HG02870 (cell line): Measurements from ENCODE around the gene KCTD1.

Source experiments
- ATAC-seq: cut with Tn5 transposase; IDR thresholded peaks from one replicate; pipeline ENCODE4 v1.9.1; 2021; ENCODE audit warnings: mild to moderate bottlenecking, moderate library complexity; ENCODE audit not compliant: unreplicated experiment

Gene KCTD1

DNA sequence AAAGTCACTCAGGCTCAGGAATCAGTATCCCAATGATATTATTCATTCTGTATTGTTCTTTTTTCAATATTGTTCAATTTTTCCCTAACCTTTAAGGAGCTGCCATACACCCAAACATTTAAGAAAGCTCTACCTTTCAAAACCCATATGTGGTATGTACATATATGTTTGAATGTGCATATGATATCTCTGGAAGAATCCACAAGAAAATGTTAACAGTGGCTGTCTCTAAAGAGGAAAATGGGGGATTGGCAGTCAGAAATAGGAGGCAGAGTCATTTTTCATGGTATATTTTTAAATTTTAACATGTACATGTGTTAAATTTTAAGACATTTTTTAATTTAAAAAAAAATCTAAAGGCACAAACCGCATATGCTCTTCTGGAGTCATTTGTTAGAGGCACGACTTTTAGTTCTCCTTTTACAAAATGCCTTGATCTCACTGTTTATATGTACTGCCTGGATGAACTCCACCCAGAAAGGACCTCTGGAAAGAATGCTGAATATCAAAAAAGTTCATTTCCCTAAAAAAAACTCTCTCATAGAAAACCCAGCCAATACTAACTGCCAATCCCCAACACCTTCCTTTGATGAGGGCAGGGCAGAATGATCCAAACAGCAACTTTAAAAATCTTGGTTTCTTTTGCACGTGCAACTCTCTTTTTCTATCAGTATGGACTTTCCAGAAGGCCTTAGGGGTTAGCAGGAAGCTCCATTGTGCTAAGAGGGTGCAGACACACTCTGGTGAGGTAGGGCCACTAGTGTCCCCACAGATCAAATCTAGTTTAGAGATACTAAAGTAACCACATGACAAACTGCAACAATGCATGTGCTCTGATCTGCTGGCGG, 23.6 kb downstream of the KCTD1 start:
- ATAC-seq: no peak

DNA sequence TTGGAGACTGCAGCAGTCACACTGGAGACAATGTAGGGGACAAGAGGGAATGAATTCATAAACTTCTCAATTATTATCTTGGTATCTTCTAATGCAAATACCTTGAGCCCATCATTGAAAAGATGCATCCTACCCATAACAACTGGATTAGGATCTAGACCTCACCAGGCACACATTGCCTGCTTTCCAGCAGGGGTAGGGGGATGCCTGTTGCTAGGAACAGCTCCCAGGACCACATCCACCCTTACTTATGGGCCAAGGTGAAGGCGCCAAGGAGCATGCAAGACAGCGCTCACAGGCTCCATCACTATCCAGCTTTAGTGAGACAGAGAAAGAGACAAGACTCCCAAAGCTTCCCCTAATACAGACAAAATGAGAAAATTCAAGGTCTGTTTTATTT, 24.4 kb downstream of the KCTD1 start:
- ATAC-seq: no peak

DNA sequence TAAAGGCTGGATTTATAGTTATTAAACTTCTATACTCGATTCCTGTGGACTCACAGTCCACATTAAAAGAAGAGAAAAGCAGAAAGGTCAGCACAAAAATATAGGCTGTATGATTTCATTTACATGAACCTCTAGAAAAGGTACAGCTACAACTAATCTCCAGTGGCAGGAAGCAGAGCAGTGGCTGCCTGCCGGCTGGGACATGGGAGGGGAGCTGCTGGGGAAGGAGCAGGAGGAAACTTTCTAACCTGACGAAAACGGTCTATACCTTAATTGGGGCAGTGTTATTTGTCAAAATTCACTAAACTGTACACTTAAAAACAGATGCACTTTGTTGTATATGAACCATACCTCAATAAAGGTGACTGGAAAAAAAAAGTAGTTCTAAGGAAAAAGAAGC, 26.7 kb downstream of the KCTD1 start:
- no peak for ATAC-seq

DNA sequence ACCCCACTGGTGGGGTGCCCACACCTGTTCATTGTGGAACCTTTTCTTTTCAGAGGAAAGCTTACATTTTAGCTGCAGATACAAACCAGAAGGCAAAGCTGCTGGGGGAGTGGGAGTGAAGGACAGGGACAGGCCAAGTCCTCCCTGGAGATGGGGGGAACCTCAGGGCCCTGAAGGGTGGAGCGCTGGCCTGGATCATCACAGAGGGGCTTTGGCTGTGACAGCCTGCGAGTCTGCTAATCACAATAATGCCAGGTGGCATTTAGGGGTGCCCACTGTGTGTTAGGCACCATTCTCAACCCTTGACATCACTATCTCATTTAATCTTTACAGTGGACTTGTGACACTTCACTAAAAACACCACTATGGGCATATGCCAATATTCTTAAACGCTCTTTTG, 27.4 kb downstream of the KCTD1 start:
- ATAC-seq: no peak

DNA sequence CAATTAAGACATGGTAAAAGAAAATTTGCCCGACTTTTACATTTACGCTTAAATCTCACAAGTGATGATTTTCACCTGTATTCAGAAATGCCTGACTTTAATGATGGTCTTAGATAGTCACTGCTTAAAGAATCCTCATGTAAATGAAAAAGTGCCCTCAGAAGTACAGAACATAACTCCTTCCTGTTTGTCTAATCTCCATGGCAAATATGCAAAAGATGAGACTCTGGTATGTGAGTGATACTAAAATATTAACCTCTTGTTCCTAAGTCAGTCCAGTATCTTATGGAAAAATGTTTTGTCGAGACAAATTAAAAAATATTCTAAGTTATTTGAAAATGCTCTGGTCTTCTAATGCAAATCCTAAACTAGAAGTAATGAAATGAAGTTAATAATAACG, 29.2 kb downstream of the KCTD1 start:
- ATAC-seq: no peak

DNA sequence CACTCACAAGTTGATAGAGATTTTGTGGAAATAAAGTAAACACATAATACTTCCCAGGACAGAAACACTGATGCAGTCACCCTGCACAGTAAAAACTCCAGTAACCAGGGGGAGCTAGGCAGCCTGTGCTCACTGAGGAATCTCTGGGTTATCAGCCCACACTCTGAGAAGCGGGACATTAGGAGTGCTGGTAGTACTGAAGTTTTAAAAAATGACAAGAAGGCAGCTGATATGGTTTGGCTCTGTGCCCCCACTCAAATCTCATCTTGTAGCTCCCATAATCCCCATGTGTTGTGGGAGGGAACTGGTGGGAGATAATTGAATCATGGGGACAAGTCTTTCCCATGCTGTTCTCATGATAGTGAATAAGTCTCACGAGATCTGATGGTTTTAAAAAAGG, 31.4 kb downstream of the KCTD1 start:
- ATAC-seq: no peak

DNA sequence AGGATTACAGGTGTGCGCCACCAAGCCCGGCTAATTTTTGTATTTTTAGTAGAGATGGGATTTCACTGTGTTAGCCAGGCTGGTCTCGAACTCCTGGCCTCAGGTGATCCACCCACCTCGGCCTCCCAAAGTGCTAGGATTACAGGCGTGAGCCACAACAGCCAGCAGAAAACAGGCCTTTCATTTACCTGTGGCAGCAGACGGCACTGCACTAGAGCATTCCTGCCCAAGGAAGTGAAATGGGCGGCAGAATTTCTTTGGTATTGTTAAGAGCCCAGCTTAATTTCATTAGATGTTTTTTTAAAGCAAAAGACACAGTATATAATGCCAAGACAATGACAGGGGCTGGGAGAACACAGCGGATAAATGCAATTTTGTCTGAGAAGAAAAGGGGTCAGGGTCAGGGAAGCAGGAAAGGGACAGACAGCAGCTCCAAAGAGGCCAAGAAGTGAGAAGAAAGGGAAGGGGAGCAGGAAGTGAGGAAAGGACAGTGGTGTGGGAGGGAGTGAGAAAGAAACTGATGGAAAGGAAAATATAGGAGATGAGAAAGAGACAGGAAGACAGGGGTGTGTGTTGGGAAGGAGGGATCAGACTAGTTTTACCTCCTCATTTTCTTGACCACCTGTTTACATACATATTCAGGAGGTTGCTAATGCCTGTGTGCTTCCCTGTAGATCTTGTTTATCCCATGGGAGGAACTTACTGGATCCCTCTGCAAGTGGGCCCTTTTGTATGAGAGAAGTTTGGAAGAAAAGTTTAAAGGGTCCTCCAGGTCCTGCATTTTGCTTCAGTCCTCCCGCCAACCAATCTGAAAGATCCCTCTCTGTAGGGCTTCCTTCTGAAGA, 32.5 kb downstream of the KCTD1 start:
- no peak for ATAC-seq

DNA sequence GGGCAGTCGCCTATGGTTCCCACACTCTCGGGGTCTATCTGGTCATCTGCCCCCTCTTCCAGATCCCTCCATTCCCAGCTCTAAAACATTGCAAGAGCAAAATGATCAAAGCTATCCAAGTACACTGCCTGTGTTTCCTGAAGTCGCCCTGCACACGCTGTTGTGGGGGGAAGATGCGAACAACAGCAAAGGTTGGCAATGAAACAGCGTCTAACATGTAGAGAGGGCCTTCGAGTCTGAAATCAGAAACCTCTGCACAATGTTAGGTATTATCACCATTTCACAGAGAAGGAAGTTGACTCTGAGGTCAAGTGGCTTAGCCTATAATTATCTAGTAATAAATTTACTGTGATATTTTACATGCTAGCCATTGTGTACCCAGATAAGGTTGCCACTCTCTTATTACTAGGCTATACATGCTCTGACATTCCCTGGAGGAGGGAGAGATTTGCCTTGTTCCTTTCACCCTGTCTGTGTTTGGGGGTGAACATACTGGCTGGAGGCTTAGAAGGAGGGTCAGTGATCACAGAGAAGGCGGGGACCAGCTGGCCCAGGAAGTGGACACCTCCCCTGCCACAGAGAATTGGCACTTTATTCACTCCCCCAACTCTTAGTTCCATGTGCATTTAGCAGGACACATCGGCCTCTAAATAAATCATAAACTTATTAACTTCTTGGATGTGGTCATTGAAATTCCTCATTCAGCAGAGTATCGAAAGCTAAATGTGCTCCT, 36.8 kb downstream of the KCTD1 start:
- ATAC-seq: no peak

DNA sequence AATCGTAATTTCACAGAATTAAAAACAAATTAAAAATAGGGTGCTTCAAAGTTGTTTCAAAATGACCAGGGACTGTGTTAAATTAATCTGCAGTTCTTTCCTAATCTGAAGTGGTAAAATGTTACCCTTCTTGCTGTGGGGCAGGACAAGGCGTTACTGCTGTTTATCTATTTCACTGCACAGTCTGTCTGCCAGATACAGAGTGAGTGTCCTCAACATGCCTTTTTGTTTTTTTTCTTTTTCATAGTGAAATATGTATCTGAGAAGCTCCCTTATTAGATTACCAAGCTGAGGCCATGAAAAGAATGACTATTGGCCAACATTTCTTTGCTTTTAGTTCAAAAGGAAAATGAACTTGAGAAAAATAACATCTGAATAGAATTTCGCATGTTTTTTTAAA, 38.0 kb downstream of the KCTD1 start:
- no peak for ATAC-seq

DNA sequence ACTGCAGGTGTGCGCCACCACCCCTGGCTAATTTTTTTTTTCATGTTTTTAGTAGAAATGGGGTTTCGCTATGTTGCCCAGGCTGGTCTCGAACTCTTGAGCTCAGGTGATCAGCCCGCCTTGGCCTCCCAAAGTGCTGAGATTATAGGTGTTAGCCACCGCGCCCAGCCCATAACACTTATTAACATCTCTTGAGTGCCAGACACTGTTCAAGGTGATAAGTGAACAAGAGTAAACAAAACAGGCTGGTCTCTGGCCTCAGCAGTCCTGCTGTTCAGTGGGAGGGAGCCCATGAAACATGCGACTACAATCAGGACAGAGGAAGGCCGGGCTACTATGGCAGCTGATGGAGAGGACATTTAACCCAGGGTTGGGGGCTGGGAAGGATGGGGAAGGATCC, 42.3 kb downstream of the KCTD1 start:
- ATAC-seq: no peak

DNA sequence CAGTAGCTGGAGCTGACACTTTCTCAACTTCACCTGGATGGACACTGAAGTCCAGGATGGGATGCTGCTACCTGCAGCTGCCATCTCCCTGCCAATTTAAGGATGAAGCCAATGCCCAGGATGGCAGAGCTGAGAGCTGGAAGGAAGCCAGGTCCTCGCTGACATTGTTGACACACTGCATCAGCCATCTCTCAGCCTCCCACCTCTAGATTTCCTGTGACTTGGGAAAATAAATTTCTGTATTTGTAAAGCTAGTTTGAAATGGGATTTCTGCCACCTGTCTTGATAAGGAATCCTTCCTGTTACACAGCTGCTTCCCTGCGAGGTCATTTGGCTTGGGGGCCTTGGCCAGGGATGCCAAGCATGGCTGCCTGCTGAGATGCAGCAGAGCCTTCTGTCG, 43.5 kb downstream of the KCTD1 start:
- no peak for ATAC-seq

DNA sequence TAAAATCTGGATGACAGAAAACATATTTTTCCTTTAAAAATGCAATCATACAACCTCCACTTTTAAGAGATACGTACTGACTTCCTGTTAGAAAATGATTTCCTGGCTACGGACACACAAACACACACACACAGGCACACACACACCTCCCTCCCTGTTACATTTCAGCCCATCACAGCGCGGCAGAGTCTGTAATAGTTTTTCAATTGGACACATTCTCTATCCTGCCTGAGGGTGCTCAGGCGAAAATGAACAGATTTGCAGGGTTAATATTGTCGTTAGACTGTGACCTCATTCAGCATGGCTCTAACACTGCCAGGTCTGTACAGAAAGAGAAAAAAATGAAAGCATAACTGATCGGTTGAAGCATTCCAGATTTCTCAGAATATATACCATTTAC, 45.0 kb downstream of the KCTD1 start:
- ATAC-seq: no peak

DNA sequence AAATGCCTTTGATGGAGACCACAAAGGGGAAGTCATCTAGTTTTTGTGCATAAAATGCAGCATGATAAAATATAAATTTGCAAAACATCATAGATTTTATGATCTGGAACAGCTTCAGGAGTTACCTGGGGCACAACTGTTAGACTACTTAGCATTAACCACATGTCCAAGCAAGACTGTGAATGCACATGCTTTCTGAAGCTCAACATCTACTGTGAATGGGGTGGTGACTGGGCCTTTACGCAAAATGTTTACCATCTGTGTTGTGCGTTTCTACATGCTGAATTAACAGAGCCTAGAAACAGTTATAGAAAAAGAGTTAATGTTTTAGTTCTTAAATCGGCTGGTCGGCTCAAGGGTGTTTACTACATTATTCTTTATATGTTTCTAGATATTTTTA, 45.5 kb downstream of the KCTD1 start:
- ATAC-seq: no peak

DNA sequence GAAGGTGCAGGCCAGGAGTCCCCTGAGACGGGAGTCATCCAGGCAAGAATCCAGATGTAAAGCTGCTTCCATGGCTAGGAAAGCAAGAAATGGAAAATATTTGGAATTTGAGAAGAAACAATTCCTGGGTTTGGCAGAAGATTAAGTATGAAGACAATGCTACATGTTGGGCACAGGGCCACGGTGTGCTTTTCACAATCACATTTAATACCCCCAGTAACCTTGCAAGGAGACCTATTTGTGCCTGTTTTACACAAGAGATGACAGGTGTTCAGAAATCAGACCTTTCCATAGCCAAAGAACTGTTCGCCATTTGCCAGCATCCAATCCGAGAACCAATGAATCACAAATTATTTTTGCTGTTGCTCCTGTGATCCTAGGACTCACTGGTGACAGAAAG, 50.5 kb downstream of the KCTD1 start:
- no peak for ATAC-seq

DNA sequence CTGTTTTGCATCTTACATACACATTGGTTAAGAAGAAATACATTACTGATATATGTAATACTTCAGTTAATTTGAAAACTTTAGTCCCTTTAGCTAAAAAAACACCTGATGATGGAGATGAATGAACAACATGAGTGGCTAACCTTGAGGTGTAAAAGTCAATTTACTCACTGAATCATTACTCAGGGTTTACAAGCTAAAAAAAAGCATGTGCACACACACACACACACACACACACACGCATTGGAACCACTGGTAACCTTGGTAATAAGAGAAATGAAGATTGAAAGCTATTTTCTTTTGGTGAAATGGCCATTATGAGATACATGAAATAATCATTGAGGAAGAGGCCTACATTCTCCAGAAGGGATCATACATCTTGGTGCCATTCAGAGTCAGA, 51.8 kb downstream of the KCTD1 start:
- ATAC-seq: no peak

DNA sequence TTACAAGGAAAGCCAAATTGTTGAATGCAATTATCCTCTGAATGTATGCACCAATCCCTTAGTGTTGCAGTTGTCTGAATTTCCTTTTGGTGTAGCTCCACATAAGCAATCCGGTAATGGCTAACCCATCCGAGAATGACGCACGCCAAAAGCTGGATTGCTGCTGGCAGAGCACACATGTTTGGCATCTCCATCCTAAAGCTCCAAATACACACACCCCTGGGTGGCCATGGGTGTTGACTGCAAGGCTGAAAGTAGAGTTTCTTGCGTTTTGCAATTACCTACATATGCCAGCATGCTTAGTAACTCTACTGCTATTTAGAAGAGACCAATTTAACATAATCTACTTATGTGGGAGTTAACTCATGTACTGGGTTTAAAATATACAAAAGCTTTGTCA, 53.1 kb downstream of the KCTD1 start:
- ATAC-seq: no peak

DNA sequence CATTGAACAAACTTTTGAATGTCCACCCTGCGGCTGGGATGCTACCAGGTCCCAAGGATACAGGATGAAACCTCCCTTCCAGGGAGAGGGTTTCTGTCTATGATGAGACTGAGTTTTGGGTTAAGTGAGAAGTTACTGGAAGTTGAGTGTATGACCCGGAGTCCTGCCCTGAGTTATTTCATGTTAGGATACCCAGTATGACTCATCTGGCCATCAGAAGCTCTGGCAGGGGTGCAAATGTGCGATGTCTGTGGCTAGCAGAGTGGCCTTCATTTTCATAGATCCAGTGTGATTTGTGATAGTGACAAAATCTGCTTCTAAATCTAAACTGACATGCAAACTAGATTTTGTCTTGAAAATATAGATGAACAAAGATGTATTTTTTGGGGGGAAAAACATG, 55.3 kb downstream of the KCTD1 start:
- ATAC-seq: no peak

DNA sequence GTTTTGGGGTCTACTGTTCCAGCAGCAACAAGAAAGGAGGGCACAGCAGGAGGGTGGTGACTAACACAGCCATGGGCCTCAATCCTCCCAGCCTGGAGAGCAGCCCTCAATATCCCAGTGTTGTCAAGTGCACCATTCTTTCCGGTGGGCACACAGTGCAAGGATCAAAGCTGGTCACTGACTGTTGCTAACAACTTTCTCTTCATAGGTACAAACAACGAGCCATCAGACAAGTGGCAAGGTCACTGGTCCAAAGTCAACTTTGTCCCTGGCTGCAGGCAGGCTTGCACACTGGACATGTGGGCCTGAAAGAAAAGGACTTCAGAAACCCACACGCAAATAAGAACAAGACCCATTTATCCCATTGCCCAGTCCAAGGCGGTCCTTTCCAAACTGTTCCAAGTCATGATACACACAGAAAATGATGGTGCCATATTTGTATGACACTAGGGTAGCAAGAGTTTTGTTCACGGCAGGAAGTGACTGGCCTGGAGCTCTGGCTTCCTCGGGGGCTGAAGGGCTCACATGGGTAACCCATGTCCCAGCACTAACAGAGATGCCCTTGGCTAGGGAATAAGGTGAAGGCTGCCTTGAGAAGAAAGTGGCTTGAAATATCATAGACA, 57.0 kb downstream of the KCTD1 start:
- ATAC-seq: no peak

DNA sequence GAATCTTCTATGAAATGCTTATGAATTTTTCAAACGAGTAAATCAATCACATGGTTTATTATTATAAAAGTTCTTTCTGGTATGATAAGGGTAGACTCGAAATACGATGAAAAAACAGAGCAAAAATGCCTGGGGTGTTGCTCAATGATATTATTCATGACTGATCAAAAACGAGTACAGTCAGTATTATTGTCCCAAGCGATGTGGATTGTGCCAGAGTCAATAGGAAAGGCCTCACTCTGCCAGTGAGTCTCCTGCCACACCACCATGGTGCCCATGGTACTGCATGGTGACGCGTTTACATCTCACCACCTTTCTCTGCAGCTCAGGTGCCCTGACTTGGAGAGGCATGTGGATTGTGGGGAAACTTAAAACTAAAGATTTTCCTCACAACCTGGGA, 58.5 kb downstream of the KCTD1 start:
- no peak for ATAC-seq

DNA sequence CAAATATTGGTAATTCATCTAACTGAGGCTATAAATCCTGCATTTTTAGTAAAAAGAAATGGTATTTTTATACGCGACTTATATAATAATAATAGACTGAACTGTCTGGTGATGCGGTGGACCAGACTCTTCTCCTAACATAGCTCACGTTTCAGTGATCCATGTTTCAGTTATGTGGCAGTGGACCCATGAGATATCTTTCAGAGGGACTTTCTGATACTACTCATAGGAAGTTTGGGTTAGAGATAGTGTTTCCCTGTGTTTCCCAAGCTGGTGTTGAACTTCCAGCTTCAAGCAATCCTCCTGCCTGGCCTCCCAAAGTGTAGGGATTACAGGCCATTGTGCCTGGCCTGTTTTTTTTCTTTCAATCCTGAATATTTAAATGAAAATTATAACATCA, 59.2 kb downstream of the KCTD1 start:
- ATAC-seq: no peak

DNA sequence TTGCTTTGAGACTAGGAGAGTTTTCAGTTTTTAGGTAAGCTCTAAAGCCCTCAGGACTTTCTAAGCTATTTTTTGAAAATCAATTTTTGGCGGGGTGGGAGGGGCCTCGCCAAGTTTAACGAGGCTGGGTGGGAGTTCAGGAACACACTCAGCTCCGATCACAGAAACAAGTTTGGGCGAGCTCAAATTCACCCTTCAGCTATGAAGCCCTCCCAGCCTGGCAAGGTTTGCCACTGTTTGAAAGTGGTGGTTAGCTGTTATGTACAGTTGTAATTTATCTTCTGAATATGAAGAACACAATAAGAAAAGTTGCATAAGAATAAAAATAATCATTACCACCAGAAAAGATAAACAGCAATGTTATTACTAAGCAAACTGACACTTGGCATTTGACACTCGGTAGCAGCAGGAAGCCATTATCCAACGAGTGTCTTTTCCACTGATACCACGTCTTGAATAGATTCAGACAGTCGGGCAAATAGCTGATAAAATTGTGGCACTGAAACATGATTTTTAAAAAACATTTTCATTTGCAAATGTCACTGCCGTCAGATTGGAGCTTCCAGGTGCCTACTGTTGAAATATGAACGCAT, 59.8 kb downstream of the KCTD1 start:
- ATAC-seq: no peak
